ENCODE data around the gene CCNK.

GRCh38 chr14:99525699-99526080 lies 44.5 kb downstream of the CCNK start:
- no peak for TF ChIP-seq CTCF (IDR thresholded peaks at IDR 0.05; ENCODE audit: insufficient read depth, low read length, poor library complexity, severe bottlenecking)
- no peak for TF ChIP-seq EZH2phosphoT487 (conservative IDR thresholded peaks at IDR 0.05; ENCODE audit: low read length)

Data from SU-DHL-6 (cell line).